OCI-LY1 (cell line): ENCODE data around the gene CAB39L.

Experiments used
- H2AFZ ChIP-seq: fragments of 200-600 bp; sonication (generic), shearing (Covaris generic); 2 replicates; pipeline ENCODE4 v1.6.0; 2014; ENCODE audit warnings: antibody characterized with exemption, mild to moderate bottlenecking, low read length
- H3F3A ChIP-seq: fragments of 200-600 bp; sonication (generic), shearing (Covaris generic); 2 replicates; pipeline ENCODE4 v1.6.0; 2014; ENCODE audit warnings: mild to moderate bottlenecking, antibody characterized with exemption, low read length, moderate library complexity; ENCODE audit not compliant: insufficient read depth
- H3K27ac ChIP-seq: fragments of 200-600 bp; sonication (generic); 2 replicates; pipeline ENCODE4 v1.5.1; 2014; ENCODE audit warnings: low read length, mixed run types, mild to moderate bottlenecking, low read depth; ENCODE audit not compliant: poor library complexity, severe bottlenecking
- H3K27me3 ChIP-seq: fragments of 200-600 bp; sonication (generic); 2 replicates; pipeline ENCODE4 v1.6.0; 2014; ENCODE audit warnings: antibody characterized with exemption, mild to moderate bottlenecking, low read length, moderate library complexity; ENCODE audit not compliant: insufficient read depth
- H3K36me3 ChIP-seq: fragments of 200-600 bp; sonication (generic); 2 replicates; pipeline ENCODE4 v1.6.1; 2014; ENCODE audit warnings: mild to moderate bottlenecking, antibody characterized with exemption, low read length, moderate library complexity, mixed read lengths; ENCODE audit not compliant: insufficient read depth
- H3K4me1 ChIP-seq: fragments of 200-600 bp; sonication (generic); 2 replicates; pipeline ENCODE4 v1.5.1; 2014; ENCODE audit warnings: mild to moderate bottlenecking, low read length, moderate library complexity; ENCODE audit not compliant: insufficient read depth, severe bottlenecking
- H3K4me2 ChIP-seq: fragments of 200-600 bp; sonication (generic), shearing (Covaris generic); 2 replicates; pipeline ENCODE4 v1.6.1; 2014; ENCODE audit warnings: low read length
- H3K4me3 ChIP-seq: fragments of 200-600 bp; sonication (generic); 2 replicates; pipeline ENCODE4 v1.5.1; 2014; ENCODE audit warnings: low read length, low read depth, mild to moderate bottlenecking, mixed read lengths; ENCODE audit not compliant: poor library complexity, severe bottlenecking
- H3K79me2 ChIP-seq: fragments of 200-600 bp; shearing (Covaris generic); 2 replicates; pipeline ENCODE4 v1.6.1; 2016; ENCODE audit warnings: mixed run types, low read length, mixed read lengths; ENCODE audit not compliant: insufficient read depth
- H3K9ac ChIP-seq: fragments of 200-600 bp; sonication (generic), shearing (Covaris generic); 2 replicates; pipeline ENCODE4 v1.6.1; 2014; ENCODE audit warnings: mild to moderate bottlenecking, low read length, mixed read lengths
- H3K9me2 ChIP-seq: fragments of 200-600 bp; sonication (generic), shearing (Covaris generic); 2 replicates; pipeline ENCODE4 v1.6.1; 2014; ENCODE audit warnings: low read depth, mild to moderate bottlenecking, low read length, mixed read lengths
- H3K9me3 ChIP-seq: fragments of 200-600 bp; shearing (Covaris generic); 2 replicates; pipeline ENCODE4 v1.6.1; 2014; ENCODE audit warnings: low read length, mixed read lengths
- H4K20me1 ChIP-seq: fragments of 200-600 bp; sonication (generic), shearing (Covaris generic); 2 replicates; pipeline ENCODE4 v1.6.0; 2016; ENCODE audit warnings: mild to moderate bottlenecking, low read length; ENCODE audit not compliant: insufficient read depth
- EZH2 ChIP-seq: fragments of 200-600 bp; sonication (generic), shearing (Covaris generic); IDR thresholded peaks from 2 replicates; pipeline ENCODE4 v1.8.0; 2017; ENCODE audit warnings: borderline replicate concordance, mixed run types, mild to moderate bottlenecking, antibody characterized with exemption, low read length, moderate library complexity, mixed read lengths
- TF ChIP-seq, protein P1 (sequence below): fragments of 200-600 bp; sonication (generic), shearing (Covaris generic); IDR thresholded peaks from 2 replicates; pipeline ENCODE4 v1.5.1; 2017; ENCODE audit warnings: mild to moderate bottlenecking, antibody characterized with exemption, low read length, moderate library complexity, mixed read lengths

Gene CAB39L

DNA sequence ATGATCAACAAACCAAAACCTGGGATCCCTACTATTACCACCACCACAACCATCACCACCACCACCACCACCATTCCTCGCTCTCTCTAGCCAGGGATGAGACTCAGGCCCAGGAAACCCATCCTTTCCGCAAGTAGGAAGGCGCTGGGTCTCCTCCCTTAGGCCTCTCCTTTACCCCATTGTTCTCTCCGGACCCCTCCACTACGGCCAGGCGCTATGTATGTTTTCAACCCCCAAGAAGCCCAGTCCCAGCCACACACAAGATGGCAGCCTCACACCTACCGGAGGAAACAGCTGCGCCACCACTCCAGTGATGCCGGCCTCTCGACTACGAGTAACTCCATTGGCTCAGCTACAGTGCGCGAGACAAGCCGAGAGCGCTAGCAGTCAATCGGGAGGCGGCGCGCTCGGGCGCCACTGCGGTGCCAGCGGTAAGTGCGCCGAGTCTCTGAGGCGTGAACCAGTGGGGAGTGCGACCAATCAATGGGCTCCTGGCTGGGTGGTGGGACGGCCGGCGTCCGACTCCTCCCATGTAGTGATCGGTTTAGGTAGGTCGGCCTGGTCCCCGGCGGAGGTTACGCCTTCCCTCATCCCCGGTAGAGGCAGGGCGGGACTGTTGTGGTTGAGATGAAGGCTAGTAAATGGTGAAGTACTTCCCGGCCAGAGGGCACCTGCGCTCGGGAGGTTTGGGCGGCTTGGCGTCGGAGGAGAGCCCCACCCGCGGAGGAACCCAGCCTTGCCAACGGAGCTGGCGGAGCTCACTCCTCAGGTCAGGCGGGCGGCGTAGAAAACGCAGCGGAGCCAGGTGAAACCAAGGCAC is at the start of gene CAB39L, which contains the start of gene SETDB2:
TSS of gene CAB39L (minus strand) at position 361 of the 820 bp plus-strand sequence. CDS start 61,154 bp downstream, outside the sequence.
TSS of gene SETDB2 (plus strand) at position 571 of the 820 bp plus-strand sequence. CDS start 7,620 bp downstream, outside the sequence.
- H3K27me3 ChIP-seq, result no peaks in the 10 kb centered on the region
- TF ChIP-seq EZH2, result no peak
- TF ChIP-seq, protein P1, sequence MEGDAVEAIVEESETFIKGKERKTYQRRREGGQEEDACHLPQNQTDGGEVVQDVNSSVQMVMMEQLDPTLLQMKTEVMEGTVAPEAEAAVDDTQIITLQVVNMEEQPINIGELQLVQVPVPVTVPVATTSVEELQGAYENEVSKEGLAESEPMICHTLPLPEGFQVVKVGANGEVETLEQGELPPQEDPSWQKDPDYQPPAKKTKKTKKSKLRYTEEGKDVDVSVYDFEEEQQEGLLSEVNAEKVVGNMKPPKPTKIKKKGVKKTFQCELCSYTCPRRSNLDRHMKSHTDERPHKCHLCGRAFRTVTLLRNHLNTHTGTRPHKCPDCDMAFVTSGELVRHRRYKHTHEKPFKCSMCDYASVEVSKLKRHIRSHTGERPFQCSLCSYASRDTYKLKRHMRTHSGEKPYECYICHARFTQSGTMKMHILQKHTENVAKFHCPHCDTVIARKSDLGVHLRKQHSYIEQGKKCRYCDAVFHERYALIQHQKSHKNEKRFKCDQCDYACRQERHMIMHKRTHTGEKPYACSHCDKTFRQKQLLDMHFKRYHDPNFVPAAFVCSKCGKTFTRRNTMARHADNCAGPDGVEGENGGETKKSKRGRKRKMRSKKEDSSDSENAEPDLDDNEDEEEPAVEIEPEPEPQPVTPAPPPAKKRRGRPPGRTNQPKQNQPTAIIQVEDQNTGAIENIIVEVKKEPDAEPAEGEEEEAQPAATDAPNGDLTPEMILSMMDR, result peak; percentile 46; the same call in 1 of the 2 replicates
- peaks cover 16% of the 10 kb centered on the region for H3K36me3 ChIP-seq
- 0 out of 2 replicates have a peak within 1 kb of the TSS, but pooled peaks have one; percentile 4 for H2AFZ ChIP-seq
- H3K9me2 ChIP-seq, result no peaks in the 10 kb centered on the region
- no peaks in the 10 kb centered on the region for H4K20me1 ChIP-seq
- H3K4me3 ChIP-seq, result peak within 1 kb of the TSS; percentile 77
- H3K27ac ChIP-seq, result peak within 1 kb of the TSS; percentile 96
- peaks cover 57% of the 10 kb centered on the region for H3K4me1 ChIP-seq
- H3F3A ChIP-seq, result peaks cover 9% of the 10 kb centered on the region
- H3K4me2 ChIP-seq, result peak within 1 kb of the TSS; percentile 79
- H3K79me2 ChIP-seq, result peaks cover 32% of the 10 kb centered on the region
- no peaks in the 10 kb centered on the region for H3K9me3 ChIP-seq
- peak within 1 kb of the TSS; percentile 84 for H3K9ac ChIP-seq

DNA sequence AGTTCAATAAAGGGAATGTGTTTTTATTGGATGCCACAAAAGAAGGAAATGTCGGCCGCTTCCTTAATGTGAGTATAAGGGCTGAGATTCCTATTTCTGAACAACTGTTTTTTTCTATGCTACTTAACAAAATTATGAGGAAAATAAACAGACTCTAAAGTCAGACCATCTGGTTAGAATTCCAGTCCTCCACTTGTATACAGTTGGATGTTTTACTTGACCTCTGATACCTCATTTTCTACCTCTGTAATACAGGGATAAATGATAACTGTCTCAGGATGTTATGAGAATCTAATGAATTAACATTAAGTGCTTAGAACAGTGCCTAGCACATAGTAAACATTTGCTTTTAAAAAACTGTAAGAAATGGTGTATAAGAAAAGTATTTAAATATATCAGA is 44.7 kb upstream of the CAB39L start:
- TF ChIP-seq EZH2, result no peak
- no peaks in the 10 kb centered on the region for H4K20me1 ChIP-seq
- no peak overlapping the region for H3K27ac ChIP-seq
- H3K9me2 ChIP-seq, result no peaks in the 10 kb centered on the region
- peaks cover 7% of the 10 kb centered on the region for H3K4me1 ChIP-seq
- H3K36me3 ChIP-seq, result peaks cover 56% of the 10 kb centered on the region
- no peak overlapping the region for H3K4me3 ChIP-seq
- H3K27me3 ChIP-seq, result no peaks in the 10 kb centered on the region
- H3K9me3 ChIP-seq, result no peaks in the 10 kb centered on the region
- no peak overlapping the region for H3K4me2 ChIP-seq
- no peaks in the 10 kb centered on the region for H3K79me2 ChIP-seq
- no peaks in the 10 kb centered on the region; the same call in 1 of the 2 replicates for H3F3A ChIP-seq
- no peak overlapping the region for H3K9ac ChIP-seq
- H2AFZ ChIP-seq, result no peak overlapping the region

- H3K4me1 ChIP-seq, result no peaks in the 10 kb centered on the region
- no peak overlapping the region for H3K27ac ChIP-seq
Observed at GRCh38 chr13:49481788-49482187, 37.9 kb upstream of the CAB39L start.

More at GRCh38 chr13:49481788-49482187, 37.9 kb upstream of the CAB39L start:
- no peaks in the 10 kb centered on the region for H3K27me3 ChIP-seq
- peaks cover 91% of the 10 kb centered on the region for H3K36me3 ChIP-seq
- H3K79me2 ChIP-seq, result no peaks in the 10 kb centered on the region
- no peak overlapping the region for H2AFZ ChIP-seq
- no peaks in the 10 kb centered on the region for H3K9me2 ChIP-seq
- no peak overlapping the region for H3K4me2 ChIP-seq
- no peak for TF ChIP-seq EZH2
- TF ChIP-seq, protein P1, result no peak
- no peak overlapping the region for H3K9ac ChIP-seq
- no peak overlapping the region for H3K4me3 ChIP-seq
- no peaks in the 10 kb centered on the region for H4K20me1 ChIP-seq
- no peaks in the 10 kb centered on the region for H3K9me3 ChIP-seq
- H3F3A ChIP-seq, result no peaks in the 10 kb centered on the region
